DND-41 (cell line): ENCODE data around the gene ATF2.

Experiments
- CTCF ChIP-seq: IDR thresholded peaks from 2 replicates; pipeline ENCODE4 v1.5.1; 2012; ENCODE audit warnings: borderline replicate concordance, low read length, moderate library complexity, mild to moderate bottlenecking; ENCODE audit not compliant: poor library complexity, severe bottlenecking; ENCODE audit errors: extremely low read depth
- EZH2 ChIP-seq: IDR thresholded peaks from 3 replicates; pipeline ENCODE4 v1.6.1; 2012; ENCODE audit warnings: borderline replicate concordance, low read depth, mild to moderate bottlenecking, moderate library complexity, low read length, inconsistent platforms; ENCODE audit not compliant: severe bottlenecking

DNA sequence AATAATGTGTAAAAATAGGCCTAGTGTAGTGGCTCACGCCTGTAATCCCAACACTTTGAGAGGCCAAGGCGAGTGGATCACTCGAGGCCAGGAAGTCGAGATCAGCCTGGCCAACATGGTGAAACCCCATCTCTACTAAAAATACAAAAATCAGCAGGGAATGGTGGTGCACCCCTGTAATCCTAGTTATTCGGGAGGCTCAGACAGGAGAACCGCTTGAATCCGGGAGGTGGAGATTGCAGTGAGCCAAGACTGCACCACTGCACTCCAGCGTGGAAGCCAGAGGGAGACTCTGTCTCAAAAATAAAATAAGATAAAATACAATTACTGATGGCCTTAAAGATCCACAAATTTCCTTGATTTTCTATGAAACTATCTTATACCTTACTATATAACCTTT, 3.8 kb downstream of the ATF2 start:
- no peak for TF ChIP-seq EZH2
- TF ChIP-seq CTCF, result no peak
